NCI-H526 (cell line): ENCODE results near the gene ABCB9.

Source experiments
- DNase-seq, 2 experiments: peaks; one replicate each; lab custom pipeline; 2025; lab: John Stamatoyannopoulos, UW

The ABCB9 gene

DNA sequence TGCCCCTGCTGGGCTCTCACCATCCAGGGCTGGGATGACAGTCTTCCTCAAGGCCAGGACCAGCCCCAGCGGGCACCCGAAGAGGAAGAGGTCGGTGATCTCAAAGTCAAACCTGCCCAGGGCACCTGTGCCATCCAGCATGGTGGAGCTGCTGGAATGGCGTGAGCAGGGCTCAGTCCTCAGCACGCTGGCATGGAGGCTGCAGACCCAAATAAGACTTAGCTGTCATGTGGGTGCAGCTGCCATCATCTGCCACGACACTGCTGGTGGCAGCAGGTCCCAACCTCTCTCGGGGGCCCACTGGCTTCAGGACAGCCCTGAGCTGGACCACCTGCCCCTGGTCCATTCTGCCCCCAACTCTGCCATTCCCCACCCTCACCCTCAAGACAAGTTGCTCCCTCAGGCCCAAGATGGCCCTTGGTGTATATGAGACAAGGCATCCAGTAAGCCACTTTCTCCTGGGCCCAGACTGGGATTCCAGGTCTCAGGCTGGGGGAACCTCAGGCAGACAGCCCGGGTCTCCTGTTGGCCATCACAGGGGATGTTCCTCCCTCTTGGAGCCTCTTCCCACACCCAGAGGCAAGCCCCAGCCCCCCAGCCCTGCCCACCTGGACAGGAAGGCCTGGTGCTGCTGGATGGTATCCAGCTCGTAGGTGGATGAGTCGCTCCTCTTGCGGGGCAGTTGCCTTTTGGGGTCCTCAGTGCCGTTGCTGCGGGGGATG, 28.7 kb upstream of the ABCB9 start:
- DNase-seq, result no peak

DNA sequence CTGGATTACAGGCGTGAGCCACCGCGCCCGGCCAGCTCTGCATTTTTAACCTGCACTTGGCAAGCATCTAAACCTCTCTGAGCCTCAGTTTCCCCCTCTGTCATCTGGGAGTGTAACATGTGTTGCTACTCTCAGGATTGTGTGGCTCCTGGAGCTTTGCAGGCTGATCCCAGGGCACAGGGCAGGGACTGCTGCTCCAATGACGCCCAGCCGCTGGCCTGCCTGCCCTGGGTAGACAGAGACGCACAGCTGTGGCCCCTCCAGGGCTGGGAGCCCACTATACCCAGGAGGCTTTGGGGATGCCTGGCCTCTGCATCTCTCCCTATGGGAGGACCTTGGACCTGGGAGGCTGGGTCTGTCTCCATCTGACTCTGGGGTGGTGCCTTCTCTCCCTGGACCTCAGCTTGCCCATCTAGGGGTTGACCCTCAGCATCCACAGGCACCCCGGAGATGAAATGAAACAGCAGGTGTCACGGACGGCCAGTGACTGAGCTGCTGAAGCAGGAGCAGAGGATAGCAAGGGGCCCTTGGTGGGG, 27.9 kb upstream of the ABCB9 start:
- no peak for DNase-seq

DNA sequence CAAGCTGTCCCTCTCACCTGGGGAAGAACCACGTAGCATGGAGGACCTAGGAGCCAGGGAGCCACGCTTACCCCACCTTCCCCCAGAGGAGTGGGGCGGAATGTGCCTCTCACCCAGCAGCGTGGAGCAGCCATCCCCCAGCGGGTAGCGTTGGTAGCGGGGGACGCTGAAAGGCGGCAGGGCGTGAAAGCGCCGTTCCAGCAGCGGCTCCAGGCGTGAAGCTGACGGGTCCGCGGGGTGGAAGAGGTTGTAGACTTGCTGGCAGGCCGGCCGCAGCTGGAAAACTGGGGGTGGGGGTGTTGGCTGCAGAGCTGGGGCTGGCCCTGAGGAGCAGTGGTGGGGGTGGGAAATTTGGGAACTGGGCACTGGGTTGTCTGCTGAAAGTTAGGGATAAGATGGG, 26.1 kb upstream of the ABCB9 start:
- peak in 1 of 2 experiments; percentile 46 for DNase-seq

DNA sequence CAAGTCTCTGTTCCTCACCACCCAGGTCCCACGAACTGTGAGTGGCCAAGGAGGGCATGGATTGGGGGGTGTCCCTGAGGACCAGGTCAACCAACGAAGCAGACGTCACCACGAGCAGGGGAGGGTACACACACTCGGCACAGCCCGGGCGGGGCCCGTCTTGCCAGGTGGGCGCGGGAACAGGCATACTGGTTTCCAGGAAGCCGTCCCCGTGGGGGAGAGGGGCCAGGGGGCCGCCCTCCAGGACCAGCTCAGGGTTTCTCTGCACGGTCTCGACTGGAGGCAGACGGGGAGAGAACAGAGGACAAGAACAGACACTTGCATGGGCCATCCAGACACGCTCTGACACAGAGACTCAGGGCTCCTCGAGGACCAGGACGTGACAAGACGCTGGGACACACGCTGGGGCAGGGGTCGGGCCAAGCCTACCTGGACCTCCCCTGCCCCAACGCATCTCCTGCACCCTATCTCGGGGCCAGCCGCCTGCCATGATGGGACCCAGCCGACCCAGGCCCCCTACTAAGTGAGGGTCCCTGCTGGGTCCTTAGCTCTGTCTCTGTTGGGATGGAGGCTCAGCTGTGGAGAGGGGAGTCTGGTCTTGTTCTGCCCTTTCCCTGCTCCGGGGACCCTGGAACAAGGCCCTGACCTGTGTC, 25.5 kb upstream of the ABCB9 start:
- no peak for DNase-seq

DNA sequence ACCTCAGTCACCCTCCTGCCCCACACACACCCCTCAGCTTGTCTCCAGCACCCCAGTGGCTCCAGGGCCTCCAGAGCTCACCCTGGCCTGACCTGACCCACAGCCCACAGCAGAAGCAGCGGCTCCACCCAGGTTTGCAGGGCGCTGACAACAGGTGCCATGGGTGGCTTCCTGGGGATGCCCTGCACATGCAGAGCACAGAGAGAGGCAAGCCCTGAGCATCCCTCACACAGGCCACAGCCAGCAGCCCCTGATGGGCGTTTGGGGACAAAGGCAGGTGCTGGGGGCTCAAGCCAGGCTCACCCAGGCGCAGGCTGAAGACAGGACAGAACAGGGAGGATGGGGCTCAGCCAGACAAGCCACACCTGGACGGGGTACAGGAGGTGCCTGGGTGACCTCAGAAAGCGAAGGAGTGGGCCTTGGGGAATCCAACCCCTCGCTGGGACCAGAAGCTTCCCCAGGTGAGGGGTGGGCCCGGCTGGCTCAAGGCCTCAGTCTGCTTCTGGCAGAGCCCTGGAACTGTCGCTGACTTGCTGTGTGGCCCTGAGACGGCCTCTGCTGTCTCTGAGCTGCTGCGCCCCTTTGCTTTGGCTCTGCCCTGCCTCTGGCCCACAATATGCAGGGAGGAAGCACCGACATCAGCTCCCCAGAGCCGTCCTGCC, 24.8 kb upstream of the ABCB9 start:
- no peak for DNase-seq

DNA sequence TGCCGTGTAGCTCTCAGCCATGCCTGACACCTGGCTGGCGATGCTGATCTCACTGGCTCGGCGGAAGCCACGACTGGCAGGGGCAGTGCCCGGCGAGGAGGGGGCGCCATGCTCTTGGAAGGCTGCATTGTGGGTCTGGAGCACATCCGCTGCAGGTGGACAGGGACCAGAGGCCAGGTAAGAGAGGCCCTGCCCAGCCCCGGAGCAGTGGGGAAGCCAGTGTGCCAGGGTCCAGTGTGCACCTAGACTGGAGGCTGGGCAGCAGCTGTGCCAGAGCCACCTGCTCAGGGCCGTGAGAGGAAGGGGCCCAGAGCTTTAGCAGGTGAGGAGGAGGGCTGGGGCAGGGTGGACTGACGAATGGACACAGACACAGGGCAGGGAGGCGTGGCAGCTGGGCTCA, 24.3 kb upstream of the ABCB9 start:
- no peak for DNase-seq

DNA sequence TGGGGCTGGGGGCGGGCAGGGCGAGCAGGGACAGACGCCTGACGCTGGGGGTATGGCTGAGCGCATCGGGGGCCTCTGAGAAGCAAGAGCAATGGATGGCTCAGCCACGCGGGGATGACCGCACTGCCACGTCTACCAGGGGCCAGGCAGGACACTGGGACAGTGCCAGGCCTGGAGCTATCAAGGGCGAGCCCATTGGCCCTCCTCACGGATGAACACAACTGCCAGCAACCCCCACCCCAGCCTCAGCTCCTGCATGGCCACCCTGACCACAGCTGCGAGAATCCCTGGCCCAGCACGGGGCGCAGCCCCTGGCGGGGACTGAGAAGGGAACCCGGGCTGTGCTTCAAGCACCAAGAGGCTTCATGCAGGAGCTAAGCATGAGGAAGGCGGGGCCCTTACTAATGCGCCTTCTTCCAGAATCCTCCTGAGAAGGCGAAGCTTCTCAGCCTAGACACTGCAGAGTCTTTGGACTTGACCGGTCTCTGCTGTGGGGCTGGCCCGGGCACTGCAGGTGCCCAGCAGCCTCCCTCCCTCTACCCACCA, 23.7 kb upstream of the ABCB9 start:
- no peak for DNase-seq

DNA sequence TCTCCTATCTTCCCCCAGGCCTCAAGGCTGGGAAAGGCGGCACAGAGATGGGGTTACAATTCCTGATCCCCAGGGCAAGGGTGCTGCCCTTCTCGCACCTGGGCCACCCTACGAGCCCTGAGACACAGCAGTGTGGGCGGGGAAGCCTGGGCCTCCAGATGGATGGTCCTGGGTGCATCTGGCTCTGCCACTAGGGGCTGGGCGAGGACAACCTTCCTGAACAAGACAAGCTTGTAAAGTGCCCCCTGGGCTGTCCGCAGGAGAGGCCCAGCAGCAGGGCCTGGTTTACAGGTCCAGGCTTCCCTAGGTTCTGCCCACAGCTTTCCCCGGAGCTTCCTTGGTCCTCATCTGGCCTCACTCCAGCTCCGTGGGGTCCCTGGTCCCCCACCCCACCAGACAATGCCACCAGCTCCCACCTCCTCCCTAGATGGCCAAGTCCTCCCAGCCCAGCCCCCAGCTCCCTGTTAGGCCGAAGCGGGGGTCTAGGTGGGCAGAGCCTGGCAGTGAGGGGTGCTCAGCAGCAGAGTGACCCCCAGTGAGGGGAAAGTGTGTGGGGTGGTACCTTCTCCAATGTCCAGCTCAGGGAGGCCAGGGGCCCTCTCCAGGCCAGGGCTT, 23.1 kb upstream of the ABCB9 start:
- no peak for DNase-seq

DNA sequence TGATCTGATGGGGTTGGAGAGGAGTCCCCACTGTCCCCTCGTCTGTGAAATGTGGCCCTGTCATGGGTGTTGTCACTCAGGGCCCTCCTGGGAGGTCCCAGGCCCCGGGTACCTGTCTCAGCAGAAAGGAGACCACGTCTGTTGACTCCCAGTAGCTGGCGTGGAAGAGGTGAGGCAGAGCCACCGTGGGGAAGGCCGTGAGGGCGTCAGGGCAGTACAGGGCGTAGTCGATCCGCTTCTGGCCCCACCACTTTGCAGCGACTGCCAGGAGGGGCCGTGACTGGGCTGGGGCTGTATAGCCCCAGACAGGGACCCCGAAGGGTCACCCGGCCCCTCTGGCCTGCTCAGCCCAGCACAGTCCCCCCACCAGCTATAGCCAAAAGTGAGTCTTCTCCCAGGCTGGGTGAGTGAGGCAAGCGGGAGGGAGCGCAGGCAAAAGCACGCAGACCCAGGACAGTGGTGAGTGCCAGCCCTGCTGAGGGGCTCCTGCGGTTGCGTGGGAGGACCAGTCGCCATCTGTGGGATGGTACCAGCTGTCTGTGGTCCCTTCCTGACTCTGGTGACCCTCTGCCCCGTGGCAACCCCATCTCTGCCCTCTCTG, 22.4 kb upstream of the ABCB9 start:
- DNase-seq, result no peak

DNA sequence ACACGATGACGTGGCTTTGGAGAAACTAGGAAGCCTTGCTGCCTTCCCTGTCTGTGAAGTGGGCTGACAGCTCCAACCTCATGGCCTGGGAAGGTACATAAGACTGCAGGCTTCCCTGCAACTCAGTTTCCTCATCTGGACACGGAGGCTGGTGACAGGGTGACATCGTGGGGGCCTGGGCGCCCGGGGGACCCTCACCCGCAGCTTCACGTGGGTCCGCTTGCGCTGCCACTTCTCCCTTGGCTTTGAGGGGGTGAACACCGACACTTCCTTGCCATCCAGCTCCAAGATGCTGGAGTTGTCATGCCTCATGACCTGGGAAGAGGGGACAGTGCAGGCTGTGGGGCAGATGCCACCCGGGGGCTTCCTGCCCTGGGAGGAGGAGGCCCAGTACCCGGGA, 21.8 kb upstream of the ABCB9 start:
- DNase-seq, result no peak

DNA sequence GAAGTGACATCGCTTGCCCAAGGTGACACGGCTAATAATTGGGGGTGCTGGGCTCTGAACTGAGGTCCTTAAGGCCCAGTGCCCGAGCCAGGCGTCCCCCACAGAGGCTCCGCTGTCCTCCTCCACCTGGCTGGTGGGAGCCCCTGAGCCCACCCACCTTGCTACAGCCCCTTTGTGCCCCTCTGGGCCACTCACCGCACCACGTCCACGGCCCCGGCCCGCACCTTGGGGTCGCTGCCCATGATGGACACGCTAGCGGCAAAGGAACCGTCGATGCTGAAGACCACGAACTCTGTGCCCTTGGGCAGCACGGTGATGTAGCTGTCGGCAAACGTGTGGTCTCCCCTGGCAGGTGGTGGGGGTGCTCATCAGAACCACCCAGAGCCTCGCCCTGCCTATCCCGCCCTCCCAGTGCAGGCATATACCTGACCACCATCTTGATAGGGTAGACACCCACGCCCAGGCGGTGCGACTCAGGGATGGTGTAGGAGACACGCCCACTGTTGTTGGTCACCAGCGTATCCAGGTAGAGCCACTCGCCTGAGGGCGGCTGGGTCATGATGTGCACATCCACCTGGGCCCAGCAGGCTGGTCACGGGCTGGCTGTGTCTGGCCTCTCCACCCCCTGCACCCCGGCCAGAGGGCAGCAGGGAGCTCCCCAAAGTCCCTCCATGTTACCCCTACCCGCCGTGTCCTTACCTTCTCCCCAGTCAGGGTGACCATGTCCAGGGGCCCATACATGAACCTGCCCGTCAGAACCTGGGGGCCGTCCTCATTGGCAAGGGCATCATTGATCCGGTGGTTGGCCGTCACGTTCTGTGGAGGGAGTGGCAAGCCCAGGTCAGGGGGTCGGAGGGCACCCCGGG, 21.1 kb upstream of the ABCB9 start:
- no peak for DNase-seq

DNA sequence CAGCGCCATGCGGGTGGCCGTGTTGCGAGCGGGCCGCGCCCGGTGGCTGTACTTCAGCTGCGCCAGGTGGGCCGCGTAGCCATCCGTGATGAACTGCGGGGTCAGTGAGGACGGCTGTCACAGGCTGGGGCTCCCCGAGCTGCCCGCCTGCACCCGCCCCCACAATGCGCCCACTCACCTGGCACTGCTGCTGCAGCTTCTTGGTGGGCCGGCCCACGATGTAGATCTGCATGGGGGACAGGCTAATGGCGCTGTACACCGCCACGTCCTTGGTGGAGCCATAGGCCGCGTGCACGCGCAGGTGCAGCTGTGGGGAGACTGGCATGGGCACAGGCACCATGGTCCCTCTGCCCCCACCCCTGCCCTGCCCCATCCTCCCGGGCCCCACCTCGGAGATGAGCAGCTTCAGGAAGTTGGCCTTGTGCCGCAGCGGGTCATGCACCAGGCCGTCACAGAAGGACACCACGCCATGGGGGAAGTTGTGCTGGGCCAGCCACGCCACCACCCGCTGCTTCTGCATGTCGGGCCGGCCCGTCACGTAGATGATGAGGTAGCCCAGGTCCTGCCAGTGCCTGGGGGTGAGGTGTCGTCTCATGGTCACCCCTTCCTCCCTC, 20.1 kb upstream of the ABCB9 start:
- DNase-seq, result no peak

DNA sequence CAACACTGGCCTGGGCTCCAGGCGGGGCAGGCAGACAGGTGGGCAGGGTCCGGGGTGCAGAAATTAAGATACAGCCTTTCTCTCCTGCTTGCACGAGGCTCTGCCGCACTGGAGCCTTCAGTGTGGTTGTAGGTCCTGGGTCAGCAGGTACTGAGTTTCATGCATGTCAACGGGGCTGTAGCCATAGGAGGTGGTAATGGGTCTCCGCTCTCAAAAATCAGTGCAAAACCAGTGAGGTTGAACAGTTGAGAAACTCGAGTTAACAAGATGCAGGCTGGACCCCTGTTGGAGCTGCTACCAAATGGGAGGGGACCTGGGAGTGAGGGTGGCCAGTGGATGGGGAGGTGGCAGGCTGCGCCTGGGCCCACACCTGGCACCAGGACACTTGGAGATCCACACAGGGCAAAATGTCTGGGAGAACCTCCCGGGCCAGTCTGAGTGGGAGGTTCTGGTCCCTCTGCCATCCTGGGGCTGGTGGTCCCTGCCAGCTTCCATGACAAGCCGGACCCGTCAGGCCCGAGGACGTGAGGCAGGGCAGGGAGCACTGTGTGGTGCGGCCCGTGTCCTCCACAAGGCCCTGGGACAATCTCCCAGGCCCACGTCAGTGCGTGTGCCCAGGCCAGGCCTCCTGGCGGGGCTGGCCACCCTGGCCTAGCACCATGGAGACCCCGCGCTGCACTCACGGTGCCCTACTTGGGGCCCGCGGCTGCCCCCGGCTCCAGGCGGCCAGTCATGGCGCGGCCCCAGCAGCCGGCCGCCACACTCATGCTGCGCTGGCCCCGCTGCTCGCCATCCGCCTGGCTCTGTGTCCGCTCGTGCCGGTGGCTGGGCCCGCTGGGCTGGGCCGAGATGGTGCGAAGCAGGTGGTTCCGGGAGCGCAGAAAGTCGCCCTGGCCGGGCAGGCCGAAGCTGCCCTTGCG, 19.3 kb upstream of the ABCB9 start:
- no peak for DNase-seq

DNA sequence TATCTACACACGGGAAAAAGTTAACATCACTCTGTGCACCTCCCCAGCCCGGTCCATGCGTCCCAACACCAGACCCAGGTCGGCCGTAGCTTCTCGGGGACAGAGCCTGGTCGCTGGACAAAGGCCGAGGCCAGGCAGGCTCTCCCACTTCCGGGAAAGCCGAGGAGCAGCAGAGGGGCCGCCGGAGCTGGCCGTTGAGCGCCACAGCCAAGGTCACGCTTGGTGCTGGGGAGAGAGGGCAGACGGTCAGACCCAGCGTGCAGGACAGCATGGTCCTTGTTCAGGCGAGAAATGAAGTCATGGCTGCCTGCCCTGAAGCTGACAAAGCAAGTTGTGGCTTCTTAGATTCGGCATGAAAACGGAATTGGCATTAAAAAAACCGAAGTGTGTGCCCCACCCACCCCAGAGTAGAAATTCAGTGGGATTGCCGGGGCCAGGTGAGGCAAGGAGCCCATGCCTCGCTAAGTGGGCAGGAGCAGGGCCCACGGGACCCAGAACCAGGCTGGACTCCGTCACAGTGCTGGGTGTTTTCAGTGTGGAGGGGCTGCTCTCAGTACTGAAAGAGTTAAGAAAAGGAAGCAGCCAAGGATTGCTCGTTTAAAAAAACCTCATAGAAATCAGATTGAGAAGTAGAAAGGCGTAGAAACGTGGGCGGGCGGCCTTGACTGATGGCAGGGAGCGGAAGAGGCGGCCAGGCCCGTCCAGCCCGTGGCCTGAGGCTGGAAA, 18.5 kb upstream of the ABCB9 start:
- no peak for DNase-seq

DNA sequence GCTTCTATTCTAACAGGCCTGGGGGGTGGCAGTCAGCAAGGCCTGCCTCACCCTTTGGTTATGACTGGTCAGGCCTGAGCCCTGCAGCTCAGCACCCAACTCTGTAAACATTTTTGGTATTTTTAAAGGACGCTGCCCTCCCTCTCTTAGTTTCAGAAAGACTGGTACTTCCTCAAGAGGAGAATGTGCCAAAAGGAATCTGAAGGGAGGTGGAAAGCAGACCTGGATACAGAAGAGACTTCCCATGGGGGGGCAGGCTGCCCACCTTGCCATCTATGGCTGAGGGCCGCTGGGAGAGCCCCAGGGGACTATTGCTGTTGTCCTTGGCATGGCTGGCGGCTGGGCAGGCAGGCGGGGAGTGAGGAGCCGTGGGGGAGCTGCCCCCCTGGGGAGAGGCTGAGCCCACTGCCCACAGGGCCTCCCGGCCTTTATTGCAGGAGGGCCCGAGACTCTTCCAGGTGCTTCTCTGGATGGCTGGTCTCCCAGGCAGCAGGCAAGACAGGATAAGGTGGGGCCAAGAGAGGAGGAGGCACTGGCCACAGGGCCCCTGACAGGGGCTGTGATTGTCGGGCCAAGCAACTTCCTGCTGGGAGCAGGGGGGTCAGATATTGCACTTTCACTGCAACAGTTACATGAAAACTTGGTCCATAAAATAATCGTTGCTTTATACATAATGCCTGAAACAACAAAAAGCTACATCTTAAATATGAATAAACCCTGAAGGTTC, 17.7 kb upstream of the ABCB9 start:
- no peak for DNase-seq

DNA sequence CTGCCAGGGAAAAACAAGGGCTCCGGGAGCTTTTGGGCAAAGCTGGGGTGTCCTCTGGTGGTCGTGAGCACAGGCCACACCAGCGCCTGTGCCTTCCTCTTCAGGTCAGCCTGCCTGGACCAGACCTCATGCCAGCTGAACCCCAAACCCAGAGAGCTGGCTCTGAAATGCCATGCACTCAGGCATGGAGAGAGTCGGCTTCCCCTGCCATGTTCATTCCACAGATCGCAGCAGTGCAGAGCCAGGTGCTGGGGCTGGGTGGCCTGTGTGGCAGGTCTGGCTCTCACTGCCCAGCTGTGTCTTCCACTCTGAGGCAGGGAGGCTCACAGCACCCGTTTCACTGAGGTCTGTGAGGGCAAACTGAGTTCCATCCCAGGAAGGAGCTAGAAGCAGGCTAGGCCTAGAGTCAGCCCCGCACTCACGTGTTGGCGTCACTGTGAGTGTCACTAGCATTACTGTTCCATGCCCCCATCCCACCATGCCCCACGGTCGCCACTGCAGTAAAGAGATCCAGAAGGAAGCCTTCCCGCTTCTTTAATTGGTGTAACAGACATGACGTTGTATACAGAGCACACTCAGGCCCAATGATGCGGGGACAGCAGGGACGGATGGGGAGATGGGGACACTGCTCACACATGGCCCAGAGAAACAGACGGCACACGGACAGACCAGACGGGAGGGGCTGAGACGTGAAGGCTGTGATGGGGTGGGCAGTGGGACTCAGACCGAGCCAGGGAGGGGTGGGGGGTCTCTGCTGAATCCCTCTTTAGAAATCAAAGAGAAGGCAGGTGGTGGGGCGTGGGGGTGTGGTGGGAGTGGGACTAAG, 16.9 kb upstream of the ABCB9 start:
- DNase-seq, result no peak

DNA sequence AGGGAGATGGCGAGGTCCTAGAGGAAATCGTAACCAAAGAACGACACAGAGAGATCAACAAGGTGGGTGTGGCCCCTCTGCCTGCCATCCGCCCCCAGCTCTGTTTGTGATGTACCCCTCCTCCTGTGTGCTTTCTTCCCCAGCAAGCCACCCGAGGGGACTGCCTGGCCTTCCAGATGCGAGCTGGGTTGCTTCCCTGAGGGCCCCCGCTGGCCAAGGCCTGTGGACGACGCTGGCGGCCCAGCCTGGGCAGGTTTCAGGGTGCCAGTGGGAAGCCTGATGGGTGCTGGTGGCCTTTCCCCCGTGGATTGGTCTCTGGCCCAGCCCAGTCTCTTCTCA, 16.2 kb upstream of the ABCB9 start:
- no peak for DNase-seq
